Measurements from ENCODE around the gene PRKN.
"Not testable (repeated sequence)": the region's sequence is repeated elsewhere in the genome, so short reads cannot be mapped to it uniquely, and the experiment has no call there.

Gene PRKN

DNA sequence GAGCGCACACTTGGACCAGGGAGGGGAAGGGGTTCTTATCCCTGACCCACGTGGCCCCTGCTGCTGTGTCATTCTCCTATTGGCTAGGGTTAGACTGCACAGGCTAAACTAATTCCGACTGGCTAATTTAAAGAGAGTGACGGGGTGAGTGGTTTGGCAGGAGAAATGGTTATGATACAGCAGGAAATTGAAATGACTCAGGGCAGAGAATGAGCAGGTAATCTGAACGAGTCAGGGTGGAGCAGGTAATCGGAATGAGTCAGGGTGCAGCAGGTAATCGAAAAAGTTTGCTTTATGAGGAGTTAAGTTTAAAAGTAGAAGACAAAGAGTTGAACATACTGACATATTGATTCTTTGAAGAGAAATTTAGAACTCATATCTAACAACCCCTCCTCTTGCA lies 1417.8 kb downstream of the PRKN start:
- DNase-seq = not testable (repeated sequence)

DNA sequence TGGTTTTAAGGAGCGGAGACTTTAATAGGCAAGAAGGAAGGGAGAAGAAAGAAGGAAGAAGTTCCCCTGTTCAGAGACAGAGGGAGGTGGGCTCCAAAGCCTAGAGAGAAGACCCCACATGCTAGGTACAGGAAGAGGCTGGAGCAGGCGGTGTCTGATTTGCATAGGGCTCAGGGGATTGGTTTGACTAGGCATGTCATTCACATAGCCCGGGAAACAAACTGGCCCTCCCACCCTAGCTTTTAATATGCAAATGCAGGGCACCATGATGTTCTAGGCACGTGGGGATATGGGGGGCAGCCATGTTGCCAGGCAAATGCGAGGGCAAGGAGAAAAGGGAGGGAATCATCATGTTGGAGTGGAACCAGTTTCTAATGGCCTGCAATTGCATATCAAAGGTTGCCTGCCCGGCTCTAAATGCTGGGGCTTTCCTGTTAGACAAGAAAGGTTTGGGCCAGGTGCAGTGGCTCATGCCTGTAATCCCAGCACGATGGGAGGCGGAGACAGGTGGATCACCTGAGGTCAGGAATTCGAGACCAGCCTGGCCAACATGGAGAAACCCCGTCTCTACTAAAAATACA lies 1419.4 kb downstream of the PRKN start:
- DNase-seq = no peak

DNA sequence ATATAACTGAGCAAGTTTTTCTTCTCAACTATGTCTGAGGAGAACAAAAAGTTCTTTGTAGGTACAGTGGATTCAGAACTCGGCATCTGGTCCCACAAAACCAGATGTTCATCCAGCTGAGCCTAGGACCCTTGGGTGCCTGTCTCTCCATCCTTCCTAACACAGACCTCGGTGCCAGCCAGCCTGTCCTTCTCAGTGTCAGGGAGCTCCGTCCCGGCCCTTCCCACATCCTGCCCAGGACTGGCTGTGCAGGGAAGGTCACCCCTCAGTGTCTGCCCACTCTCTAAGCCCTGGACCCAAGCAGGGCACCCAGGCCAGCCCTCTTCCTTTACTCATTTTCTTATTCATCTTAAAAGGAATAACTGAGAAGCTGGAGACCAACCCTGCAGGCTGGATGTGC lies 1421.7 kb downstream of the PRKN start:
- no peak for DNase-seq

DNA sequence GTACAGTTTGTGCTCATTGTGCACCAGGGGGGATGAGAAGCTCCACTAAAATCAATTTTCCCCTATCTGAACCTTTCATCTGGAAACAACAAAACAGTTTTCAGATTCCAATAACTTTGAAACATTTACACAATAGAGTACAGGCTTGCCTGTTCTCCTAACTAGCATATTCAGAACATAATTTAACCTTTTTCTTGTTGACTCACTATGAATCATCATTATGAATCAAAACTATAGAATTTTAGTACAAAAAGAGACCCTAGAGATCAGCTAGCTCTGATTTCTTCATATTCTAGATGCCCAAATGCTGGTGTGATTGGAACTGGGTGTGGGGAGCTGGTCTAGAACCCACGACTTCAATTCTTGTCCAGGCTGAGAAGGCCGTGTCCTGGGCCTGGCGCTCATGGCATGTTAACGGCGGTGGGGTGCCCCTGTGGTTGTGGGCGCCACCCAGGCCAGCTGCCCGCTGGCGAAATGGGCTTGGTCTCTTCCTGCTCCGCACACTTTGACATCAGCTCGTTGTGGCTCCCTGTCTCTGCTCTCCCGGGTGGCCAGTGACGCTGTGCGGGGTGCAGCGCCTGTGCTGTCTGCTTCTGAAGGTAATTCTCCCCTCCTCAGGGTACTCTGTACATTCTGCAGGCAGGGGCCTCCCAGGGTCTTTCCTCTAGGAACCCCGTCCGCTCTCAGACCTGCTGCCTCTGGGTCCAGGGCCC lies 1423.8 kb downstream of the PRKN start:
- DNase-seq = no peak

DNA sequence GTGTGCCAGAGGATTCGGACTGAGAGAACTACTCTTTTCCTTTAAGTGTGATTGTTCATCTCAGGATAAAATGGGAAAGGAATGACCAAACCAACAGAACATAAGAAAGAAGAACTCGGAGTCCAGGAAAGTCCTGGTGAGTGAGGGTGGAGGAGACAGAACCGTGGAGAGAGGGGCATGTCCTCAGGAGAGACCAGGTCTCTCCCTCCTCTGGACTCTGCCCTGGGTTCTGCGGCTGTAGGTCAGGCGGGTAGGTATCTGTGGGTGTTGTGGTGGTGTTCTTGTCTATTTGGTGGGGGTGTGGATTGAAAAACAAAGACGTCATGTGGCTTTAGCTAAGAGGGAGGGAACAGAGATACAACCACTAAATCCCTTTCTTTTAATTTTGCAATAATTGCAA lies 1424.6 kb downstream of the PRKN start:
- DNase-seq = no peak

DNA sequence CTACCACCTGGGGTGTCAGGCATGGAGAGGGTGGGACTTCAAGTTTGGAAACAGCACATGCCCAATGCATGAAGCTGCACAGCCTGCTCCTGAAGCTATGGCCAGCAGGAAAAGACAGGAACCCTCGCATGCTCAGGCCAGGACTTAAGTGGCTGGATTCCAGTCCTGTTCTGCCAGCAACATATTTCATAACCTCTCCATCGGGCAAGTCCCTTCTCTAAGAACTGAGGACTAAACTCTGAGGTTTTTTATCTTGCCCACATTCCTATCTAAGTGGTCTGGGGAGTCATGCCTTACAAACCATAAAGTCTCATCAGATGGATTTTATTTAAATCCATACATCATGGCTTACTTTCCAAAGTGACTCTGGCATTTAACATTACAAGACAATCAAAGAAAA lies 1426.2 kb downstream of the PRKN start:
- DNase-seq = no peak

DNA sequence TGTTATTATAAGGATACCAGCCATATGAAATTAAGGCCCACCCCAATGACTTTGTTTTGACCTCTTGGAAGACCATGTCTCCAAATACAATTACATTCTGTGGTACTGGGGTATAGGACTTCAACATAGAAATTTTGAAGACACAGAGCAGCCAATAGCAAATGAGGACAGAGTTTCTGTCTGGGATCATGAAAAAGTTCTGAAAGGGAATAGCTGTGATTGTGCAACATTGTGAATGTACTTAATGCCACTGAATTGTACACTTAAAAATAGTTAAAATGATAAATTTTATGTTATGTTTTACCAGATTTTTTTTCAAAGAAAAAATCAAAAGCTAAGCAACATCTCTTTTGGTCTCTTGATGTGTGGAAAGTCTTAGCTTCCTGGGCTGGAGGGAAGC lies 1426.7 kb downstream of the PRKN start:
- DNase-seq = no peak

DNA sequence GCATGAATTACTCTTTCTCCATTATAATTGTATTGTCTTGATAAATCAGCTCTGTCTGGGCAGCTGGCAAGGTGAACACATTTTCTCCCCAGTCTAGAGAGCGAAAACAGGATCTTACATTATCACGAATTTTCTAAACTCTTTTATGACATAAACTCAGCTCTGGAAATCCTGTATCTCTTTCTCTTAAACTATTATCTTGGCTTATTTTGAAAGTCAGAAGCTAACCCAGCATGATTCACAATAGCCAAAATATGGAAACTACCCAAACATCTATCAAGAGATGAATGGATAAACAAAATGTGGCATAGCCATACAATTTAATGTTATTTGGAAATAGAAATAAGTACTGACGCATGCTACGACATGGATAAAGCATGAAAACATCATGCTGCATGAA lies 1427.8 kb downstream of the PRKN start:
- DNase-seq = no peak
